CD4-positive, alpha-beta T cell treated with Interleukin-17A for 1 hour (primary cell): ENCODE results near the gene VPS41.
"Not testable (repeated sequence)": the region's sequence is repeated elsewhere in the genome, so short reads cannot be mapped to it uniquely, and the experiment has no call there.

Experiments
- DNase-seq: peaks from one replicate; pipeline ENCODE4 v3.0.0-alpha.2; 2020

The VPS41 gene

DNA sequence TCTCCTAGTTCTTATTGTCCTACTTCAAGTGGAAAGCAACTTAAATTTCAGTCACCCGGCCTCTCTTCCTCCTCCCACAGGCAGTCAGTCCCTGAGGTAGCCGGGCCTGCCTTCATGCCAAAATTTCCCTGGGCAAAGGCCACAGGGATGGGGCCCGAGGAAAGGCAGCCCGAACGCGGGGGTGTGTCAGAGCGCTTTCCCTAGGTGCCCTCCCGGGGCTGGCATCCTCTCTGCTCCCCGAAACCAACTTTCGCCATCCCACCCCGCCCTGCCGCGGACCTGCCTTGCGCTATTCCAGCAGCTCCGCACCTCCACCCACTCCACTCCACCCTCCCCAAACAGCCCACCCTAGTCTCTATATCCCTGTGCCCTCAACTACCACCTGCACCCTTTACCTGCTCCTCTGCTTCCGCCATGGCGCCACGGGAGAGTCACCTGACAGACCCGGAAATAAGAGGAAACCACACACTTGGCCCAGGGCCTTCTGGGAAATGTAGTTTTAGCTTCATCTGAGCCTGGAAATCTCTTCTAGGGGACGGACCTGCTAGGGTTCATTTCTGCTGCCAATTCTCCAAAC is at the start of gene VPS41:
VPS41 (minus strand) TSS at position 433 of the 577 bp plus-strand sequence; CDS start at position 416, 17 bp downstream.
- DNase-seq: peak; percentile 87

DNA sequence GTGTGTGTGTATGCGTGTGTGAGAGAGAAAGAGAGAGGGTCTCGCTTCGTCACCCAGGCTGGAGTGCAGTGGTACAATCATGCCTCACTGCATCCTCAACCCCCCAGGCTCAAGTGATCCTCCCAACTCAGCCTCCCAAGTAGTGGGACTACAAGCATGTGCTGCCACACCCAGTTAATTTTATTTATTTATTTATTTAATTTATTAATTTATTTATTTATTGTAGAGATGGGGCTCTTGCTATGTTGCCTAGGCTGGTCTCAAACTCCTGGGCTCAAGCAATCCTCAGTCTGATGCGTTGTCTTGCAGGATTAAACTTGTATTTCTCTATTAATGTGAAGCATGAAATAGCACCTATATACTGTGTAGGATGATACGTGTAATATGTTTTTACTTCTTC is 46.9 kb upstream of the VPS41 start:
- no peak for DNase-seq

DNA sequence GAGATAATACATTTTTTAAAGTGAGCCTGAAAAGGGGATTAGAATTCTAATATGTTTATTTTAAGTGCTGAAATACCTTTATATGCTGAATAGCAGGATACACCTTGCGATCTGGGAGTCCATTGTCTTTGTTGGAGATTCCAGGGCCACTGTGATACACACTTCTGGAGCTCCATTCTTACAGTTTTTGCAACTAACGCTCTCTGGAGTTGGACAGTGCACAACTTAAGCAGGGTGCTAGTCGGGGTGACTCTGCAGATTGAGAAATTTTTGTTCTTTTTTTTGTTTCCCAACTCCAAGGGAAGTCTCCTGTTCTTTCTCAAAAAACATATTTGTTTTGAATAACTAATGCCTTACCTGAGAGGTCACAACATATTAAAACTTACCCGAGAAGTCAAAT is 45.0 kb upstream of the VPS41 start:
- no peak for DNase-seq

DNA sequence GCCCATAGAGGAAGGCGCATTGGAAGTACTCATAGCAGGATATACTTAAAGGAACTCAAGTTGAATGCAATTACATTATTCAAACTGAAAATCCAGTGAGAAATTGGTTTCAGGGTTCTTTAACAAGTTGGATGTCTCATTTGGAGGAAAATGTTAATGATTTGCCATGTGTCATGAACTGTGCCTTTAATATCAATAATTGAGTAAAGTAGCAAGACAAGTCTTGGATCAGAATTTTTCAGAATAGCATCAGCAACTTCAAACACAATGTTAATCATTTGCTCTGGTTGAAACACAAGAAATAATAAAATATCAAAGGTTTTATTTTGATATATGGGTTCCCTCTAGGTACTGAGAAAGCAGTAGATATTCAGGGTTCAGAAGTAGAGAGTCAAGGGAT is 44.2 kb upstream of the VPS41 start:
- no peak for DNase-seq

DNA sequence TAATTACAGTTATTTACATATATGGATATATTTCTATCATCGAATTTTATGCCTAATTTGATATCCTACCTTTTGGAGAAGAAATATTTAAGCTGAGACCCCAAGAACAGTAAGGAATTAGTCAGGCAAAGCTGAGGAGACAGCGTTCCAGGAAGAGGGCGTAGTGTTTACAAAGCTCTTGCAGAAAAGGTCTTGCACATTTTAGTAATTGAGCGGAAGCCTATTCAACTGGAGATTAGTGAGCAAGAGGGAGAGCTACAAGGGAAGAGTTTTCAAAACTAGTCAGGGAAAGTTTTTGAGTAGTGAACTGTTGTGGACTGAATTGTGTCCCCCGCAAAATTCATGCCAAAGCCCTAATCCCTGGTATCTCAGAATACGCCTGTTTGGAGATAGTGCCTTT is 42.2 kb upstream of the VPS41 start:
- DNase-seq: no peak

DNA sequence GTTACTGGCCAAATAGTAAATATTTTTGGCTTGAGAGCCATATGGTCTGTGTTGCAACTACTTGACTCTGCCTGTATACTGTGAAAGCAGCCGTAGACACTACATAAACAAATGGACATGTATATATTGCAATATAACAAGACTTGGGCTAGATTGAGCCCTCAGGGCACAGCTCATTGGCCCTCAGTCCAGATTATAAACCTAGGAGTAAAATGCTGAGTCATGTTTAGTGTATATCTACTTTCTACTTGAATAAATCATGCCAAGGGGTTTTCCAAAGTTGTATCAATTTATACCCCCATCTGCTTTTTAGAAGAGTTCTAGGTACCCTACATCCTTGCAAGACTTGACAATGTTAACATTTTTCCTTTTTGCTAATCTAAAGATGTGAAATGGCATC is 41.3 kb upstream of the VPS41 start:
- DNase-seq: no peak

DNA sequence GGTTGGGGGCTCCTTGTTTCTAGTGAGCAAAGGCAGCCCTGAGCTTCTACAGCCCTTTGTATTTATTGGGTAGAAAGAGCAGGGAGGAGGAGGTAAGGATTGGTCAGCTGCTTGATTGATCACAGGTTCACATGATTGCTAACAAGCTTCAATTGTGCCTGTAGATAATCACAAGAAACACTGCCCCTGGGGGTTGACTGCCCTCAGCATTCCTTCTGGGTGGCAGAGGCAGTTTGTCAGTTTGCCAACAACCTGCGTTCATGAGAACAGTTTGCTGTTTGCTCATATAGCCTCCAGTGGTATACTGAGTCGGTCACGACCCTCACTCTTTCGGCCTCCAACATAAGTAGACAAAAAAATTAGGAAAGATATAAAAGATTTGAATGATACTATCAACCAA is 38.5 kb upstream of the VPS41 start:
- not testable (repeated sequence) for DNase-seq

DNA sequence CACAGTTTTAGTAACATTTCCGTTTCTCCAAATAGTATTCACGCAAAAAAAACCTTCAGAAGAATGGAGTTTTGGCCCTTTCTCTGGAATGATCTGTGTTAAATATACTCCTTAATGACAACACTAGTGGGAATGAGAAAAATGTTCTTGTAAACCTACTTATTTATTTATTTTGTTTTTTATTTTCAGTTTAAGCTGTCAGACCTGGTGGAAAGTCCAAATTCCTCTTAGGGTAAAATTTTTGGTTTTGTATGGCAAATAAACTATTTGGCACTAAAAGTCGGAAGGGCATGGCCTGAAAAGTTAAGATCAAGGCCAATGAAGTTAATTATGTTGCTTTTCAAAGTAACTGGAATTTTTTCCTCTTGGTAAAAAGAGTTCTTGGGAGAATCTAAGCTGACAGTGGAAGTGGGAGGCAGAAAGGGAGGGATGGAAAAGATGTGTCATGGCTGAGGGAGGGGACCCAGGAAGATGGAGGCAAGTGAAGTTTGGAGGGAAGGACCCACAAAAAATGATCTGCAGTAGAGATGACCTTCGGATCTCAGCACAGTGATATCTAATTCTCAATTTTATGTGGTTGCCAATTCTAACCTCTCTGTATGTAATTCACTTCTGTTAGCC is 33.5 kb upstream of the VPS41 start:
- DNase-seq: no peak

DNA sequence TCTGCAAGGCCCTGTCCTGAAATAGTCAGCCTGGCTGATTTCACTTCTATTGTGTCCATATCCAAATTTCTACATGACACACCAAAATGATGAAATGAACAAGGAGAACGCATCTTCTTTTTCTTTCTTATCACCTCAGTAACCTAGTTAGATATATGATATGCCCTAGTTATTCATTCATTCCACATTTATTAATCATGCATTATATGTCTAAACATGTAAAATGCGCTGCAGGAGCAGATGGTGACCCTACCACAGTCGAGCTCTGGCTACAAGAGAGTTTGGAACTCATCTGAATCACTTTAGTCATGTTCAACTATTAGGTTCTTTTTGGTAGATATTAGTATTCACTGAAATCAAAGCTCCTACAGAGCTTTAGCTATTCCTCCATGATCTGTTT is 31.8 kb upstream of the VPS41 start:
- DNase-seq: no peak

DNA sequence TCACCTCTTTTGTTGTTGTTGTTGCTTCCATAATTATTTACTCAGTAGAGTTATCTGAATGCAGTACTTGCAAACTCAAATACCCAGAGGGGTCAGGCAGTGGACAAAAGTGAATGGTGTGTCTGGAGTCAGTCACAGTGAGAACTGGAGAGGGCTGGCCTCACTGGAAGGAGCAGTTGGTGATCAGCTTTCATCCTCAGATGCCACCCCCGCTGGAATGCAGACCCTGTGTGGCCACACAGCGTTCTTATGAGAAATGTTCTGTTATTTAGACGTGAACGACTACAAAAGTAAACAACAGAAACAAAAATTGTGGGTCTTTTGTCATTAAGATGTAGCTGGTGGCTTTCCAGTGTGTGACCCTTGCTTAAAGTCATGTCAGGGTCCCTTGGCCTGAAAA is 29.6 kb upstream of the VPS41 start:
- no peak for DNase-seq

DNA sequence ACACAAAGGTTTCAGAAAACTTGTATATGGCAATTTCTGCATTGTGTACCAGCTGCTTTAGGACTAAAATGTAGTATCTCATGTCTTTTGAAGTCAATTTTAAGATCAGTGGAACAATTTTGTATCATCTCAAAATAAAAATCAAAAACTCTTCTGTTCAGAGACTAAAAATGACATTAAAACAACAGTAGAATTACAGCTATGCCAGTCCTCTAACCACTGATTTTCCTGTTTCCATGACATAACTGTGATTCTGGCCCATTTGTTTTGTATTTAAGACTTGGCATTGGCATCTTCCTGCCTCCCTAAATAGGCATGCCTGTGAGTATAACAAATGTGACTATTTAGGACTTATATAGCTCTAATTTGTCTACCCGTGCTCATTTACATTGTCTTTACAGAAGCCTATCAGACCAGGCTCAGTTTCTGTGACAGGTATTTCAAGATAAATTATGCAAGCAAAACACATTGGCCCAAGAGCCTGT is 29.1 kb upstream of the VPS41 start:
- no peak for DNase-seq

DNA sequence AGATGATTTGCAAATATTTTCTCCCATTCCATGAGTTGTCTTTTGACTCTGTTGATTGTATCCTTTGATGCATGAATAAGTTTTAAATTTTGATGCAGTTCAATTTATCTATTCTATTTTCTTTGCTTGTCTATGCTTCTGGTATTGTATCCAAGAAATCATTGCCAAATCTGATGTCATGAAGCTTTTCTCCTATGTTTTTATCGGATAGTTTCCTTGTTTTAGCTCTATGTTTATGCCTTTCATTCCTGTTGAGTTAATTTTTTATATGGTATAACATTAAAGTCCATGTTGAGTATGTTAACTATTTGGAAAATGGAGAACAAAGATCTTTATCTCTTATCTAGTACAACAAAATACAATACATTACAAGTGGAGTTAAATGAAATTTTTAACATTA is 27.6 kb upstream of the VPS41 start:
- no peak for DNase-seq

DNA sequence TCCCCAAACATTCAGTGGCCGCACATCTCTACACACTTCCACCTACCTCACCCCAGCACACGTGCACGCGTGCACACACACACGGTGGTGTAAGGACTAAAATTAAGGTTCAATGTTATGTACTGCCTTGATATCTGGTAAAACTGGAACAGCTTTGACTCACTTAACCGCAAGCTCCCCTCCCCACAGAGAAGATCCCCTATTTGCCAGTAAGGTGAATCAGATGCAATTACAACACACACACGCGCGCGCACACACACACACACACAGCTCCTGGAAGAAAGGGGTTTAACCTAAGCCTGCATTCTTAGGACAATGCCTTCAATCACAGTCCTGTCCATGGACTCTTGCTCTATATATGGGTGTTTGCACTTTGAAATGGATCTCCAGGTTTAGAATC is 25.5 kb upstream of the VPS41 start:
- DNase-seq: no peak

DNA sequence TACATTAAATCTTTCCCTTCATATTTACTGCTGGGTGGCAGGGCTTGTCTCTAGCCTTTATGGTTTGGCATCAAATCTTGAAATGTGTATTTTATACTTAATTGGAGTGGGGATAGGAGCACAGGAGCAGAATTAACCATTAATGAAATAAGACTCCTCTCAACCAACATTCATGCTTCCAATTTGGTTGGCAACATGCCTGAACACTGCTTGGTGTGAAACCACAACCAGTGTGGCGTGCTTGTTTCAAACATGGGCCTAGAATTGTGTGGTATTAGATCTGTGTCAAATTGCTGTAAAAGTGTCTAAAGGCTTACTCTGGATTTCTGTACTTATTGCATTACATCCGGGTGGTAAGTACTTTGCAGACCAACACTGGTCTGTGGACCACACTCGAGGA is 25.1 kb upstream of the VPS41 start:
- DNase-seq: no peak

DNA sequence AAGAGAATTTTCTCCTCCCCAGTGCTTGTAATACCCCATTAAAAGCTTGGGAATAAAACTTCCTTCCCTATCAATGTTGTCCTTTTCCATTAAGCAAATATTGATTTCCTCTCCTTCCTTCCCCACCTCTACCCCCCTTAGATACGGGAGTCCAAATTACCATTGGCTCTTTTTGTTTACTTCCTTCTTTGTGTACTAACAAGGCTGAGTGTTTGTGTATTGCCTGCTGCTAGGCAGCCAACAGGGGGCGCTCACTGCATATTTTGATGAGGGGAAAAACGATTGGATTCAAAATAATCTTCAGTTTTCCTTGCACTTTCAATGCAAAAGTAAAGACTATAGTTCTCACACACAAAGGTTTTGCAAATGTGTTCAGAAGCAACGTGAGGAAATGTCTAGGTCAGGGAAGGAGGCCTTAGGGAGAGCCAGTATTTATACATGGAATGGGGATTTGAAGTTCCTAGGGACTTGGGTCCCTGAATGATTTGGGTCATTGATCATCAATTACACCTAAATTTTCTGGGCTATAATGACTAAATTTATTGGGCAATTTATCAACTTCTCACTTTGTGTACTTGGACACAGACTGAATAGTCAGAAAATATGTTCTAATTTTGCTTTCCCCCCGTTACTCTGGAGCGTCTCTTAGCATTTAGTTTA is 23.6 kb upstream of the VPS41 start:
- DNase-seq: peak; percentile 31

DNA sequence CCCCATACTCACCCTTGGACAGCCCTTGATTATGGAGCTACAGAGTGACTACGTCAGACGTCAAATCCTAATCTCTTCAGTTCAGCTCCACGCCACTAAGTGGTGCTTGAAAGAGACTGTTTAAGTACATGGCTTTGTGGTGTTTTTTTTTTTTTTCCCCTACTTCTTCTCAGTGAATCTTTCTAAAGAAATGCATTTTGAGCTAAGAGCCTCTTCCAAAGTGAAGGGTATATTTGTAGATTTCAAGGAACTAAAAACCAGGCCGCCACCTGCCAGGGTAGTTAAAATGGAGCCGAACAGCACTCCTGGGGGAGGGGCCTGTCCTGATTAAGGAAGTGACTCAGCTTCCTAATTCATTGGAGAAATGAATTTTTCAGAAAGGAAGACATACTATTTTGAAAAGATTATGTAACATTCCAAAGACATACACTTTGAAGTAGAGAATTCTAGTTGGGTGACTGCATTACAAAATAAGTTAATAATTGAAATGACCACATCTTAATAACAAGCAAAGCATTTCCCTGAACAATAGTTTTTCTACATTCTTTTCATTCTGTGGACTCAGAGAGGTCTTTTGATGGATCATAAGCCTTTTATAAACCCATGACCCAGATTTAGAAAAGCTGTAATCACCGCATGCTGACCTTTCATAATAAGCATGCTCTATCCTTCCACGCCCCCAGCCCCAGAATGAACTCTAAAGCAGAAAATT is 20.6 kb upstream of the VPS41 start:
- no peak for DNase-seq

DNA sequence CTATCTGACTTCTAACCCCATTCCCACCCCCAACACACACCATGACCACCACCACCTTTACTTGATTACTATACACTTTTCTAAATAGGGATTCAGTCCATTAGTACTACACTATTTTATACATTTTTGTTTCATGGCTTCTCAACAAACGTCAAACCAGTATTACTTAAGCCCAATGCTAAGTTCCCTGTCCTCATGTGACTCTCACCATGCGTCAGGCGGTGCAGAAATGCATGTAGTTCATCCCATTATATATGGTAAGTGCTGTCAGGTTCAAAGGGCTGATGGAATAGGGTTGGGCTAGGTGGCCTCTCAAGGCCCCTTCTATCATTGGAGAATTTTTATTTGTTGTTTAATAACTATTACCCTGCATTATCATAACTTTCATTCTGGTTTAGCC is 19.5 kb upstream of the VPS41 start:
- no peak for DNase-seq

DNA sequence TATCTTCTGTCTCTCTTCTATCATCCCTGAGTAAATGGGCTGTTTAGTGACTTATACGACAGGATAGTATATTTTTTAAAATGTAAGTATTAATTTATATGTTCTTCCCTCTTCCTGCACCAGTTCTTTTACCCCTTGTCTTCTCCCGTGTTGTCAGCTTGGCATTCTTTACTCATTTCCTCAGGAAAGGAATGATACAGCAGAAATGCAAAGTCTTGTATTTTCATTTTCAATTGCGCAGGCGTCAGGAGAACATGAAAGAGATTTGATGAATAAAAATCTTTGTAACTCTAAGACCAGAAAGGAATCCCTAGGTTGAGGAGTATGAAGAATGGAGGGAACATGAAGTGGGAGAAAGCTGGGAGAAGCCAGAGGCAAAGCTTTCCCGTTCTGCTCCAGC is 18.8 kb upstream of the VPS41 start:
- no peak for DNase-seq

DNA sequence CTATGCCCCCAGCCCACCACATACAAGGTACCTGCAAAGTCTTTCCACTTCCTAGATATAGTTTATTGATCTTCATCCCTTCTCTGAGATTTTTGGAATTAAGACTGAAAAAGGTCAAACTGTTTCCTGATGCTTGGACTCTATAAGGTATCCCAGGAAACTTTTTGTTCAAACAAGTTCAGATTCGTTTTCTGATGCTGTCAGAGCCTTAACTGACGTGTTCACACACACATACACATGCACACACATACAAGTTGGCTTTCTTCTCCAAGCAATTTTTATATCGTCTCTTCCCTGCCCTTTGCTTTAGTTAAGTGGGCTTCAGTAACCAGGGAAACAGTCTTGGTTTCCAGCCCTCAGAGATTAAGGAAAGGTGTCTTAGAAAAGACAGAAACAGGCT is 11.7 kb upstream of the VPS41 start:
- DNase-seq: no peak

DNA sequence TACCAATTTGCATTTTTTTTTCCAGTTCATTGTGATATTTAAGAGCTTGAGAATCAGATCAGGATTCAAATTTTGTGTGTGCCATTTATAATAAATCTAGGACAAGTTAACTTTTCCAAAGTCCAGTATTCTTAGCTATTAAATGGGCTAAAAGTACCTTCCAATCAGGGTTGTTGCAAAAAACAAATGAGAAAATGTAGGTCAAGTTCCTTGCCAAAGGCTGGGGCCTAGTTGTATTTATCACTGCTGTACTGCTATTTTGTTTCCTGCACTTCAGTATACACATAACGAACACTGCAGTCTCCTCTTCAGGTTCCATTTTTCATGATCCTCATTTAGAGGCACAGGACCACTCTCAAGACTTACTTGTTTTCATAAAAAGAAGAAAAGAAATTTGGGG is 7.4 kb upstream of the VPS41 start:
- DNase-seq: no peak

DNA sequence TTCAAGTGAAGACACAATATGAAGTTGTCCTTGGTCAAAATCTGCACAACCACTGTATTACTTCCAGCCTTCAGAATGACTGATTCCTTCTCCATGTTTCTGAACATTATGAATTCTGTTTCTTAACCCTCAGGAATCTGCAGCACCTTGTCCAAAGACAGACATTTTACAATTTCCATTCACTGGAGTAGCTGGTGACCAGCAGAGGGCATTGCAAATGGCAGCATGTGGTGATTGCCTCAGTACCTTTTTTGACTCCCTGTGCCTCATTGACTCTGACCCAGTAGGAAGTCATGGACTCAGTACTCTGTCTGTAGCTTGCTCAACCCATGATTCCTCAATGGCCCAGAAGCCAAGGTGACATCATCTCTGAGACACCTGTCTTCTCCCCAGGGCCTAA is 879 bp upstream of the VPS41 start:
- no peak for DNase-seq

DNA sequence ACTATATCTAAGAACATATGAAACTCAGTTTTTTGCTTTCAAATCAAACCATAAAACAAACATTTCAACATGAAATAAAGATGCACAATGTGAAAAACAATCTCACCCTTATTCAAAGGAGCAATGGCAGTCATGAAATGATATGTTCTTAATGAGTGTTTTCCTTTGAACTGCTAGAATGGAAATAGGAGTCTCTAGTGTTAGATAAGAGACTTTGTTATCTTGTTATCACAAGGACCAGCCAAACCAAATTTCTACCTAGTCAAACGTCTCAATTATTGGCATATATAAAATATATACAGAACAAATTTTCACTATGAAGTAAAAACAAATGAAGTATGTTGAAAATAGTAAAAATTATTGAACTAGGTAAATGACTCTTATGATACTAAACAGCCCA is 1.2 kb downstream of the VPS41 start:
- DNase-seq: no peak

DNA sequence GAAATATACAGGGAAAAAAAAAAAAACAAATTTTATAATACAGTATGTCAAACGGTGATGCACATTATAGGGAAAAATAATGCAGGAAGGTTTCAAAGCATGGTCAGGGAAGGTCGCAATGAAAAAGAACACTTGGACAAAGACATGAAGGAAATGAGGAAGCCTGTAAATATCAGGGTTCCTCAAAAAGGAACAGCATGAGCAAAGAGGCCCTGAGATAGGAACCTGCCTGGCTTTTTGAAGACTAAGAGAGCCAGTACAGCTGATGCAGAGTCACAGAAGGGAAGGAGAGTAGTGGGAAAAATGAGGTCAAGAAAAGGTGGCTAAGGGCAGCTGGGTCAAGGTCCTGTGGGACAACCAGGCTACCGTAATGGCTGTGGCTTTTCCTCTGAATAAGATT is 1.9 kb downstream of the VPS41 start:
- no peak for DNase-seq
